NCI-H524 treated with DMSO at 0.1 percent for 48 hours (cell line): ENCODE results near the gene NEUROG1.

Source experiments
- DNase-seq: peaks from one replicate; lab custom pipeline; 2025; lab: John Stamatoyannopoulos, UW

The NEUROG1 gene

GRCh38 chr5:135564331-135564730 is 28.6 kb upstream of the NEUROG1 start:
- peak; percentile 61 for DNase-seq

- no peak for DNase-seq
Observed at GRCh38 chr5:135561266-135561665, 25.5 kb upstream of the NEUROG1 start.

GRCh38 chr5:135560858-135561257 is 25.1 kb upstream of the NEUROG1 start:
- DNase-seq, result no peak

GRCh38 chr5:135559354-135559753 is 23.6 kb upstream of the NEUROG1 start:
- no peak for DNase-seq

- no peak for DNase-seq
Observed at GRCh38 chr5:135557076-135557838, 21.5 kb upstream of the NEUROG1 start.

- DNase-seq, result no peak
Observed at GRCh38 chr5:135556620-135557019, 20.9 kb upstream of the NEUROG1 start.

- DNase-seq, result no peak
Observed at GRCh38 chr5:135555530-135555929, 19.8 kb upstream of the NEUROG1 start.

GRCh38 chr5:135553688-135554462 is 18.1 kb upstream of the NEUROG1 start:
- DNase-seq, result no peak

- no peak for DNase-seq
Observed at GRCh38 chr5:135551593-135552447, 16.1 kb upstream of the NEUROG1 start.

- no peak for DNase-seq
Observed at GRCh38 chr5:135549413-135549812, 13.6 kb upstream of the NEUROG1 start.

GRCh38 chr5:135547590-135548254 is 12.0 kb upstream of the NEUROG1 start:
- DNase-seq, result no peak

GRCh38 chr5:135546912-135547311 is 11.1 kb upstream of the NEUROG1 start:
- no peak for DNase-seq

GRCh38 chr5:135546101-135546500 is 10.3 kb upstream of the NEUROG1 start:
- peak; percentile 69 for DNase-seq

GRCh38 chr5:135545099-135545498 is 9.3 kb upstream of the NEUROG1 start:
- peak; percentile 59 for DNase-seq

- no peak for DNase-seq
Observed at GRCh38 chr5:135543485-135544304, 7.9 kb upstream of the NEUROG1 start.

- DNase-seq, result no peak
Observed at GRCh38 chr5:135543001-135543484, 7.3 kb upstream of the NEUROG1 start.

GRCh38 chr5:135541807-135542502 is 6.2 kb upstream of the NEUROG1 start:
- DNase-seq, result no peak

- no peak for DNase-seq
Observed at GRCh38 chr5:135539430-135540005, 3.8 kb upstream of the NEUROG1 start.

GRCh38 chr5:135538261-135538660 is 2.5 kb upstream of the NEUROG1 start:
- DNase-seq, result no peak

GRCh38 chr5:135537745-135538144 is 2.0 kb upstream of the NEUROG1 start:
- DNase-seq, result no peak
